CD4-positive, alpha-beta T cell treated with Interleukin-6 for 4 hours (primary cell): ENCODE measurements around the gene PLA2G12B.
"Not testable (repeated sequence)": the region's sequence is repeated elsewhere in the genome, so short reads cannot be mapped to it uniquely, and the experiment has no call there.

Experiments used
- DNase-seq: peaks from one replicate; pipeline ENCODE4 v3.0.0-alpha.2; 2020; ENCODE audit warnings: mixed read lengths

PLA2G12B gene

GRCh38 chr10:72932259-72933015 is 22.2 kb downstream of the PLA2G12B start:
- no peak for DNase-seq

- no peak for DNase-seq
Measured at GRCh38 chr10:72930276-72930675, 24.3 kb downstream of the PLA2G12B start.

GRCh38 chr10:72928798-72929197 is 25.8 kb downstream of the PLA2G12B start:
- no peak for DNase-seq

- no peak for DNase-seq
Measured at GRCh38 chr10:72927485-72927884, 27.1 kb downstream of the PLA2G12B start.

GRCh38 chr10:72925951-72926465 is 28.6 kb downstream of the PLA2G12B start:
- DNase-seq: no peak

- no peak for DNase-seq
Measured at GRCh38 chr10:72924351-72924750, 30.3 kb downstream of the PLA2G12B start.

- not testable (repeated sequence) for DNase-seq
Measured at GRCh38 chr10:72921147-72921683, 33.4 kb downstream of the PLA2G12B start.

GRCh38 chr10:72918352-72918751 is 36.3 kb downstream of the PLA2G12B start:
- no peak for DNase-seq

GRCh38 chr10:72917803-72918332 is 36.7 kb downstream of the PLA2G12B start:
- DNase-seq: not testable (repeated sequence)

- not testable (repeated sequence) for DNase-seq
Measured at GRCh38 chr10:72917201-72917600, 37.4 kb downstream of the PLA2G12B start.

GRCh38 chr10:72913287-72913686 is 41.3 kb downstream of the PLA2G12B start:
- no peak for DNase-seq

GRCh38 chr10:72912736-72913135 is 41.9 kb downstream of the PLA2G12B start:
- no peak for DNase-seq

- no peak for DNase-seq
Measured at GRCh38 chr10:72911758-72912157, 42.8 kb downstream of the PLA2G12B start.

- no peak for DNase-seq
Measured at GRCh38 chr10:72910705-72911104, 43.9 kb downstream of the PLA2G12B start.

- DNase-seq: no peak
Measured at GRCh38 chr10:72906446-72906845, 48.2 kb downstream of the PLA2G12B start.

GRCh38 chr10:72904806-72905205 is 49.8 kb downstream of the PLA2G12B start:
- DNase-seq: no peak

GRCh38 chr10:72903941-72904446 is 50.6 kb downstream of the PLA2G12B start:
- not testable (repeated sequence) for DNase-seq

GRCh38 chr10:72899545-72899944 is 55.1 kb downstream of the PLA2G12B start:
- DNase-seq: no peak

GRCh38 chr10:72898616-72899015 is 56.0 kb downstream of the PLA2G12B start:
- DNase-seq: no peak

GRCh38 chr10:72895236-72895850 is 59.3 kb downstream of the PLA2G12B start:
- DNase-seq: no peak

GRCh38 chr10:72893136-72893798 is 61.3 kb downstream of the PLA2G12B start, which contains the start of gene OIT3:
TSS of gene OIT3 (plus strand) at chr10:72893739. CDS start at chr10:72893799, 60 bp downstream.
- DNase-seq: no peak

- no peak for DNase-seq
Measured at GRCh38 chr10:72890086-72890485, 64.5 kb downstream of the PLA2G12B start.

- DNase-seq: no peak
Measured at GRCh38 chr10:72889391-72889831, 65.2 kb downstream of the PLA2G12B start.
